GM21723 (cell line): Measurements from ENCODE around the gene HOXD1.

Source experiments
- ATAC-seq: cut with Tn5 transposase; IDR thresholded peaks from one replicate; pipeline ENCODE4 v1.9.1; 2021; ENCODE audit warnings: mild to moderate bottlenecking, moderate library complexity; ENCODE audit not compliant: unreplicated experiment

The HOXD1 gene

GRCh38 chr2:176178757-176179295, 9.6 kb upstream of the HOXD1 start:
- ATAC-seq, result no peak

- ATAC-seq, result no peak
Measured at GRCh38 chr2:176181551-176181950, 6.9 kb upstream of the HOXD1 start.

- ATAC-seq, result no peak
Measured at GRCh38 chr2:176182671-176183070, 5.8 kb upstream of the HOXD1 start.

- no peak for ATAC-seq
Measured at GRCh38 chr2:176184749-176185148, 3.7 kb upstream of the HOXD1 start.

GRCh38 chr2:176186024-176186423, 2.4 kb upstream of the HOXD1 start:
- no peak for ATAC-seq

- ATAC-seq, result no peak
Measured at GRCh38 chr2:176187200-176187898, 1.1 kb upstream of the HOXD1 start.

GRCh38 chr2:176188774-176189680, 559 bp downstream of the HOXD1 start:
- no peak for ATAC-seq

GRCh38 chr2:176189681-176190641, 1.5 kb downstream of the HOXD1 start:
- ATAC-seq, result no peak

- ATAC-seq, result no peak
Measured at GRCh38 chr2:176192351-176192750, 3.9 kb downstream of the HOXD1 start.

- no peak for ATAC-seq
Measured at GRCh38 chr2:176193048-176193447, 4.6 kb downstream of the HOXD1 start.

- ATAC-seq, result no peak
Measured at GRCh38 chr2:176199902-176200301, 11.4 kb downstream of the HOXD1 start.

- no peak for ATAC-seq
Measured at GRCh38 chr2:176200971-176201370, 12.5 kb downstream of the HOXD1 start.

GRCh38 chr2:176202491-176202890, 14.0 kb downstream of the HOXD1 start:
- ATAC-seq, result no peak

GRCh38 chr2:176205126-176205525, 16.7 kb downstream of the HOXD1 start:
- ATAC-seq, result no peak

GRCh38 chr2:176206136-176206535, 17.7 kb downstream of the HOXD1 start:
- no peak for ATAC-seq

GRCh38 chr2:176206682-176207081, 18.2 kb downstream of the HOXD1 start:
- ATAC-seq, result no peak

- no peak for ATAC-seq
Measured at GRCh38 chr2:176211110-176211509, 22.6 kb downstream of the HOXD1 start.

GRCh38 chr2:176212276-176212675, 23.8 kb downstream of the HOXD1 start:
- ATAC-seq, result no peak

- no peak for ATAC-seq
Measured at GRCh38 chr2:176213406-176213805, 24.9 kb downstream of the HOXD1 start.

GRCh38 chr2:176227874-176228273, 39.4 kb downstream of the HOXD1 start:
- no peak for ATAC-seq

GRCh38 chr2:176234156-176234555, 45.7 kb downstream of the HOXD1 start:
- ATAC-seq, result no peak
